Mesendoderm (in vitro differentiated cells): ENCODE results near the gene MANEAL.

Experiments
- DNase-seq: peaks from one replicate; pipeline ENCODE4 v3.0.0; 2013
- H2AK5ac ChIP-seq: 2 replicates; pipeline ENCODE4 v1.6.1; 2013; ENCODE audit warnings: low read length, inconsistent platforms
- H2BK120ac ChIP-seq: 2 replicates; pipeline ENCODE4 v1.6.1; 2013; ENCODE audit warnings: low read depth, mild to moderate bottlenecking, low read length, moderate library complexity, mixed read lengths
- H2BK15ac ChIP-seq: replicated peaks from 2 replicates; pipeline ENCODE4 v1.6.1; 2013; ENCODE audit warnings: low read depth, mild to moderate bottlenecking, moderate library complexity
- H2BK5ac ChIP-seq: 2 replicates; pipeline ENCODE4 v1.6.1; 2013; ENCODE audit warnings: low read length, inconsistent platforms
- H3K18ac ChIP-seq: 2 replicates; pipeline ENCODE4 v1.6.1; 2013; ENCODE audit warnings: mild to moderate bottlenecking, low read length, mixed read lengths
- H3K23ac ChIP-seq: one replicate; pipeline ENCODE4 v1.6.1; 2013; ENCODE audit warnings: low read length
- H3K27ac ChIP-seq: 2 replicates; pipeline ENCODE4 v1.5.1; 2013; ENCODE audit warnings: low read depth, mild to moderate bottlenecking, inconsistent platforms, low read length, moderate library complexity
- H3K27me3 ChIP-seq: 2 replicates; pipeline ENCODE4 v1.6.1; 2013; ENCODE audit warnings: low read length, control low read depth, mild to moderate bottlenecking, inconsistent platforms; ENCODE audit not compliant: insufficient read depth, poor library complexity
- H3K36me3 ChIP-seq: 2 replicates; pipeline ENCODE4 v1.6.1; 2013; ENCODE audit warnings: low read length, inconsistent platforms; ENCODE audit not compliant: control insufficient read depth, insufficient read depth
- H3K4ac ChIP-seq: one replicate; pipeline ENCODE4 v1.6.1; 2013; ENCODE audit warnings: low read depth, mild to moderate bottlenecking, low read length, moderate library complexity
- H3K4me1 ChIP-seq: 2 replicates; pipeline ENCODE4 v1.6.1; 2013; ENCODE audit warnings: low read depth, low read length, inconsistent platforms; ENCODE audit not compliant: control insufficient read depth
- H3K4me2 ChIP-seq: 2 replicates; pipeline ENCODE4 v1.6.1; 2013; ENCODE audit warnings: low read length
- H3K4me3 ChIP-seq: 2 replicates; pipeline ENCODE4 v1.5.1; 2013; ENCODE audit warnings: mild to moderate bottlenecking, low read length
- H3K56ac ChIP-seq: one replicate; pipeline ENCODE4 v1.6.1; 2013; ENCODE audit warnings: low read length
- H3K79me1 ChIP-seq: 2 replicates; pipeline ENCODE4 v1.6.1; 2013; ENCODE audit warnings: low read length, inconsistent platforms
- H3K79me2 ChIP-seq: 2 replicates; pipeline ENCODE4 v1.6.1; 2013; ENCODE audit warnings: mild to moderate bottlenecking, low read length; ENCODE audit not compliant: control insufficient read depth, insufficient read depth
- H3K9ac ChIP-seq: 2 replicates; pipeline ENCODE4 v1.6.1; 2013; ENCODE audit warnings: low read length, inconsistent platforms
- H4K5ac ChIP-seq: one replicate; pipeline ENCODE4 v1.6.1; 2013; ENCODE audit warnings: low read length
- H4K8ac ChIP-seq: one replicate; pipeline ENCODE4 v1.6.1; 2013; ENCODE audit warnings: low read depth, mild to moderate bottlenecking, control low read depth, low read length, moderate library complexity
- WGBS: extraction: QIAGEN DNeasy Blood & Tissue Kit; methylation state at CpG from one replicate; pipeline ENCODE4 v1.1.7; 2013; ENCODE audit warnings: low lambda C conversion rate, missing lambda C conversion rate; ENCODE audit not compliant: insufficient coverage; ENCODE audit errors: extremely low coverage; 5-methylcytosine and 5-hydroxymethylcytosine counted together

The MANEAL gene

DNA sequence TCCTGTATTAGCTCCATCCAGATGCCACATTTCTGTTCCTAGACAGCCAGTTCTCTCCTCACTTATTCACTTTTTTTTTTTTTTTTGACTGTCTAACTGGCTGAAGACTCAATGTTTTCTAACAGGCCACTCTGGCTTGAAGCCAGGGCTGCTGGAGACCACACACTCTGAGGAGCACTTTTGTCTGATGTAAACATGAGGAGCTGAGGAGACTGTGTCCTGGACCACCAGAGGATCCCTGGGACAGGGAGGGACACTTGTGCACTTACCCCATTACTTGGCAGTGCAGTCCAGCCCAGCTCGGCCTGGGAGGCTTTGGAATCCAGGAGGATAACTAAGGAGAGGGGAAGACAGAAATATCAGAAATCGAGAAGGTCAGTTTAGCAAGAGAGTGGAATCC is 31.1 kb upstream of the MANEAL start:
- Histone ChIP-seq H3K4ac (no peak overlapping the region), H3K18ac (no peak overlapping the region), H3K79me2 (no peaks in the 10 kb centered on the region), H4K8ac (no peak overlapping the region), H2BK120ac (no peak overlapping the region), H3K4me3 (no peak overlapping the region), H3K4me1 (no peaks in the 10 kb centered on the region), H3K27me3 (peaks cover 35% of the 10 kb centered on the region), H3K56ac (no peak overlapping the region), H3K27ac (no peak overlapping the region), H4K5ac (no peak overlapping the region), H2BK5ac (no peak overlapping the region), H3K4me2 (no peak overlapping the region), H3K79me1 (no peaks in the 10 kb centered on the region), H3K23ac (no peak overlapping the region), H2BK15ac (no peak overlapping the region), H3K9ac (no peak overlapping the region), H3K36me3 (no peaks in the 10 kb centered on the region), H2AK5ac (no peak overlapping the region)
- DNase-seq = no peak
- WGBS = no CpG with 5 or more reads among the region's 2 CpGs

DNA sequence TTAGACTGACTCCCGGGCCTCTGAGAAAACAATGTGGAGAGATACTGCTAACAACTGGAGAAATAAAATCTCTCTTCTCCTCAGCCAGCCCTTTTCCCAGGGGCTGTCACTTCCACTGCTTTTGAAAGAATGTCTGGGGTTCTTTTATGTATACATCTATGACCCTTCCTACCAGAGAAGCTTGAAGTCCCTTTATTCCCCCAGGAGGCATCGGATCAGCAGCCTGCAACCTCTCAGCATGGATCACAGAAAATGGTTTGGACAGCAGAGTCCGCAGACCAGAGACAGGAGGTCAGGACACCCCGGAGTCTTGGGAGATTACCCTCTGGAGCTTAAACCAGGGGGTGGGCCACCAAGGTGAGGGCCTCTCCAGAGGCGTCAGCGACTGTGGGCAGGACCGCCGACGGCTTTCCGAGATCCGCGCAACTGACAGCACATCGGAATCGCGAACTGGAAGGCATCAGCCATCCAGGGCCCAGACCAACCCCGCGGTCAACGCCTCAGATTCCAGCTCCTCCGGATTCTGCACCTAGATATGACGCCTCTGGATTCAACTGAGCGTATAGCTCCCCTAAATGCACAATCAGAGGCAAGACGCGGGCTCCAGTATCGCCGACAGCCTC is 29.7 kb upstream of the MANEAL start:
- no peak for DNase-seq
- no peak overlapping the region for H2BK5ac ChIP-seq
- H4K5ac ChIP-seq = no peak overlapping the region
- no peaks in the 10 kb centered on the region for H3K79me2 ChIP-seq
- no peak overlapping the region for H3K23ac ChIP-seq
- H3K4me1 ChIP-seq = no peaks in the 10 kb centered on the region
- no peaks in the 10 kb centered on the region for H3K36me3 ChIP-seq
- H2BK15ac ChIP-seq = no peak overlapping the region
- no peak overlapping the region for H4K8ac ChIP-seq
- no peak overlapping the region for H3K18ac ChIP-seq
- no CpG with 5 or more reads among the region's 25 CpGs for WGBS
- H2AK5ac ChIP-seq = no peak overlapping the region
- H3K4me2 ChIP-seq = no peak overlapping the region
- H3K56ac ChIP-seq = no peak overlapping the region
- H3K79me1 ChIP-seq = no peaks in the 10 kb centered on the region
- no peak overlapping the region for H3K9ac ChIP-seq
- no peak overlapping the region for H3K27ac ChIP-seq
- no peak overlapping the region for H3K4ac ChIP-seq
- peaks cover 35% of the 10 kb centered on the region for H3K27me3 ChIP-seq
- H2BK120ac ChIP-seq = no peak overlapping the region
- H3K4me3 ChIP-seq = no peak overlapping the region

DNA sequence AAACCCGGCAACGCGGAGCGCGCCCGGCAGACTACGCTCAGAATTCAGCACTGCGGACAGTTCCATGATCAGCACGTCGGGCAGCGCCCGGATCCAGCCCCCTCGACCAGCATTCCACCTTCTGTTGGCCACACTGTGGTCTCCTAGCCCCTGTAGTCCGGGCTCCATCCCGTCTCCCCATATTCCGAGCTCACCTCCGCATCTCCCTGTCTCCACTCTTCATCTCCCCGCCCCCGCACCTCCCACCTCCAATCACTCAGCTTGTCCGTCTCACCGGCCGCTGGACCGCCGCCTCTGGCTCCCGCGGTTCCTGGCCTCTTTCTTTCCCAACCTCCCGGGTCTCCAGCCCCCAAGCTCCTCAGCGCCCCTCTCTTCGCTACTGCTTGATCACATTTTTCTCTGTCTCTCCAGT is 29.2 kb upstream of the MANEAL start:
- no peak overlapping the region for H2BK15ac ChIP-seq
- no peak overlapping the region for H4K8ac ChIP-seq
- H3K27ac ChIP-seq = no peak overlapping the region
- H3K79me2 ChIP-seq = no peaks in the 10 kb centered on the region
- H3K4ac ChIP-seq = no peak overlapping the region
- H3K36me3 ChIP-seq = no peaks in the 10 kb centered on the region
- no CpG with 5 or more reads among the region's 29 CpGs for WGBS
- H2AK5ac ChIP-seq = no peak overlapping the region
- no peak overlapping the region for H2BK120ac ChIP-seq
- H2BK5ac ChIP-seq = no peak overlapping the region
- peaks cover 35% of the 10 kb centered on the region for H3K27me3 ChIP-seq
- H3K9ac ChIP-seq = no peak overlapping the region
- H3K56ac ChIP-seq = no peak overlapping the region
- no peak overlapping the region for H3K4me2 ChIP-seq
- H3K79me1 ChIP-seq = no peaks in the 10 kb centered on the region
- H4K5ac ChIP-seq = no peak overlapping the region
- no peak overlapping the region for H3K18ac ChIP-seq
- no peak overlapping the region for H3K4me3 ChIP-seq
- H3K4me1 ChIP-seq = no peaks in the 10 kb centered on the region
- H3K23ac ChIP-seq = no peak overlapping the region
- DNase-seq = peak; percentile 74

DNA sequence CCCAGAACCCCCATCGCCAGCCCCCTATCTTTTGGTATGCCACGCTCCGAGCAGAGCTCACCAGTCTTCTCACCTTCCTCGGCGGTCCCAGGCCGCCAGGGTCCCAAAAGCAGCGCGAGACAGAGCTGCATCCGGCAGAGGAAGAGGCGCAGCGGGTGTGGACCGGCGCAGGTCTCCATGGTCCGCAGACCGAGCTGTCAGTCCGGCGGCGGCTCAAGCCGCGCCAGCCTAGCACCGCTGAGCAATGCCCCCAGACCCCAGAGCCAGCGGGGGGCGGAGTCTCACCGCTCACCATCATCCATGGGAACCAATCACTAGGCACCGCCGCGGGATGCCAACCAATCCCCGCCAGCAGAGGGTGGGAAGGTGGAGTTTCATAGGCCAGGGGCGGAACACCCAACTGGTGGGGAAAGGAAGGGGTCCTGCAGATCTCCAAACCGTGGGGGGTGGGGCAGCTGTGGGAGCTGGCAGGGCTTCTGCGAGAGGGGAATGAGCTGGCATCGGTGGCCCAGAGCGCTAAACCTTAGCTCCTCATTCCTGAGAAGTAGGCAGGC is 28.7 kb upstream of the MANEAL start, which contains the start of gene EPHA10:
Gene EPHA10, minus strand, starts transcription at position 233 of the 554 bp plus-strand sequence. Its CDS starts 54 bp downstream, at position 179.
- Histone ChIP-seq H3K4ac (no peak within 1 kb of the TSS), H2AK5ac (no peak within 1 kb of the TSS), H3K56ac (no peak within 1 kb of the TSS), H4K5ac (no peak within 1 kb of the TSS), H2BK5ac (no peak within 1 kb of the TSS), H4K8ac (no peak within 1 kb of the TSS), H3K27me3 (peaks cover 35% of the 10 kb centered on the region), H3K4me3 (no peak within 1 kb of the TSS), H3K23ac (no peak within 1 kb of the TSS), H2BK15ac (no peak within 1 kb of the TSS), H3K9ac (no peak within 1 kb of the TSS), H3K4me1 (no peaks in the 10 kb centered on the region), H3K18ac (no peak within 1 kb of the TSS), H3K27ac (no peak within 1 kb of the TSS), H3K79me1 (no peaks in the 10 kb centered on the region), H3K4me2 (no peak within 1 kb of the TSS), H2BK120ac (no peak within 1 kb of the TSS), H3K79me2 (no peaks in the 10 kb centered on the region), H3K36me3 (no peaks in the 10 kb centered on the region)
- DNase-seq = peak; percentile 45
- WGBS = no CpG with 5 or more reads among the region's 33 CpGs

DNA sequence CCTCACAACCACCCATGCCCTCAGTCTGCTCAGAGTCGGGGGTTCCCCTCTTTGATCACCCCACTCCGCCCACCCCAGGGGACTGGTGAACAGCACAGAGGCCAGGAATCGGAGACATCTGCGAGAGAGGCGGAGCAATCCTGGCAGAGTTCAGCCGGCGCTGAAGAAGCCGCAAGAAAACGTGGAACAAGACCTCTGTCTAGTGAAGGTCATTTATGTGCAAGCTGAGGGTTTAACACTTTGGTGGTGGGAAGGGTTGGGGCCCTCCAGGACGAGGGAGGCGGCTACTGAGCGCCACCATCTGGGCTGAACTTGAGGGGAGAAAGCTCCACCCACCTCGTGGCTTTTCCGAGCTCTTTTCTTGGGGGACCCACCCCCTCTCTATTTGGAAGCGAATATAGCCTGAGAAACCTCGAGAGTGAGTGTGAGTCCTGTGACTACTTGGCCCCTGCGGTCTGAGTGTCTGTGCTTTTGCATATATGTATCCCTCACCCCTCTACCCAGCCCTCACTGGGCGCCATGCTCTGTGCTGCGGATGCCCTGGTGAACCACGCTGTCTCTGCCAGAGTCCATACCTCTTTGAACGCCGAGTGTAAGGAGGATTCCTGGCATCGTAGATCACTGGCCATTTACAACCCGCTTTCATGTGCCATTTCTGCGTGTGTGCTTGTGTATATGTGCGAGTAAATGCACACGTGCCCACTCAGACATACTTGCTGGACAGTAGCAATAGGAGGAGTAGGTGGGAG is 27.6 kb upstream of the MANEAL start:
- H3K79me2 ChIP-seq = no peaks in the 10 kb centered on the region

More for the DNA sequence above, 27.6 kb upstream of the MANEAL start:
- Histone ChIP-seq H4K5ac (no peak overlapping the region), H3K23ac (no peak overlapping the region), H3K9ac (no peak overlapping the region), H3K79me1 (no peaks in the 10 kb centered on the region), H3K36me3 (no peaks in the 10 kb centered on the region), H2BK15ac (no peak overlapping the region), H3K4me1 (no peaks in the 10 kb centered on the region), H3K18ac (no peak overlapping the region), H3K56ac (no peak overlapping the region), H2BK5ac (no peak overlapping the region), H2AK5ac (no peak overlapping the region), H3K27me3 (peaks cover 32% of the 10 kb centered on the region), H3K4ac (no peak overlapping the region), H2BK120ac (no peak overlapping the region), H3K27ac (no peak overlapping the region), H3K4me2 (no peak overlapping the region), H4K8ac (no peak overlapping the region), H3K4me3 (no peak overlapping the region)
- no peak for DNase-seq
- WGBS = no CpG with 5 or more reads among the region's 27 CpGs
